Cerebellar nuclear complex (tissue), 1 donor: Measurements from ENCODE around the gene GLDN.

Source experiments
- DNase-seq, 2 experiments: peaks; one replicate each; lab custom pipeline; 2025; lab: John Stamatoyannopoulos, UW

Gene GLDN

GRCh38 chr15:51356983-51357382, 15.5 kb downstream of the GLDN start:
- DNase-seq = no peak

GRCh38 chr15:51359981-51360380, 18.5 kb downstream of the GLDN start:
- no peak for DNase-seq

- DNase-seq = no peak
These were observed 21.9 kb downstream of the GLDN start for GRCh38 chr15:51363383-51363782.

- no peak for DNase-seq
These were observed 24.0 kb downstream of the GLDN start for GRCh38 chr15:51365417-51365816.

GRCh38 chr15:51366071-51366470, 24.6 kb downstream of the GLDN start:
- no peak for DNase-seq

- DNase-seq = no peak
These were observed 25.5 kb downstream of the GLDN start for GRCh38 chr15:51366920-51367319.

- DNase-seq = no peak
These were observed 26.0 kb downstream of the GLDN start for GRCh38 chr15:51367322-51367976.

DNA sequence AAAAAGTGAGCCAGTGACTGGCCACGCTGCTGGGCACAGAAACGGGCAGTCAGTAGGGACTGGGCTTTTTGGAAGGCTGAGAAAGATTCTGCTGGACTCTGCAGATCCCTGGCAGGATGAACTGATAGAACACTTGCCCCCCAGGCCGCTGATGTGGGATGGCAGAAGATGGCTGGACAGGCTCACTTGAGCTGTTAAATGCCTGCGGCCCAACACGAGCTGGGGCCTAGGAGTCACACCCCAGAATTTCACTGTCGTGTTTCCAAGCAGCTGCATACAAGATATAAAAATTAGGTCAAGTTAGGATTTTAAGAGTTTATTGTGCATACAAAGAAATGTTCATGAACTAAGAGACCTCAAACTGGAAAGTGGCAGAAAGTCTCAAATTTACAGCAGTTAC, 26.9 kb downstream of the GLDN start:
- DNase-seq = no peak

- DNase-seq = no peak
These were observed 27.4 kb downstream of the GLDN start for GRCh38 chr15:51368751-51369450.

DNA sequence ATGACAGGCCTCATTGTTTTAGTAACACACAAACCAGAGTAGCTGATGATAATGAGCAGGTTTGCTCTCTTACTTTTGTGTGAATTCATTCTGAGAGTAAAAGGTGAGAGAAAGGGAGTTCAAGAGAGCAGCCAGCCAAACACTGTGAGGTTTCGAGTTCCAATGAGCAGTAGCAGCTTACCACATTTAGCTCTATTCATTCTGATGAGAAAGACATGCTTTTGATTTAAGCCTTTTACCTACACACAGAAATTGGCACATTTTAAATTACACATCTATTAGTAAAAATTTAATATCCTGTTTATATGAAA, 28.0 kb downstream of the GLDN start:
- DNase-seq = no peak

GRCh38 chr15:51371266-51371665, 29.8 kb downstream of the GLDN start:
- DNase-seq = no peak

DNA sequence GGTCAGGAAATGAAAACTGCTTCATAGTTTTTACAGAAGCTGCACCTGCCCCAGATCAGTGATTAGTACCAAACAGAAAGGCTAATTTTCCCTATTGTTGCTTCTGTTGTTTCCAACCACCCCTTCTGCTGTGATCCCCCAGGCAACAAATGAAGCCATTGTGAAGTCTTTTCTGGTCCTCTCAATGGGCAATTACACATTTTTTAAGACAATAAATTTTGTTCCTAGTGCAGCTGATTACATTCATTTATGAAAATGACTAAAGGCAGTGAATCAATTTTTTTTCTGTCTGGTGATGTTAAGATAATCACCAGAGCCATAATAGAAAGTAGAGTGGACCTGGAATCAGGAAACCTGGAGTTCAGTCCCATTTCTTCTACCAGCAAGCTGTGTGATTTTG, 32.7 kb downstream of the GLDN start:
- no peak for DNase-seq

- DNase-seq = no peak
These were observed 34.6 kb downstream of the GLDN start for GRCh38 chr15:51375966-51376640.

- DNase-seq = no peak
These were observed 35.8 kb downstream of the GLDN start for GRCh38 chr15:51377038-51377786.

GRCh38 chr15:51378406-51378805, 37.0 kb downstream of the GLDN start:
- no peak for DNase-seq

- no peak for DNase-seq
These were observed 37.9 kb downstream of the GLDN start for GRCh38 chr15:51379390-51379789.

- DNase-seq = peak in 1 of 2 experiments; percentile 17
These were observed 39.7 kb downstream of the GLDN start for GRCh38 chr15:51380999-51381806.

- no peak for DNase-seq
These were observed 41.3 kb downstream of the GLDN start for GRCh38 chr15:51382787-51383186.

DNA sequence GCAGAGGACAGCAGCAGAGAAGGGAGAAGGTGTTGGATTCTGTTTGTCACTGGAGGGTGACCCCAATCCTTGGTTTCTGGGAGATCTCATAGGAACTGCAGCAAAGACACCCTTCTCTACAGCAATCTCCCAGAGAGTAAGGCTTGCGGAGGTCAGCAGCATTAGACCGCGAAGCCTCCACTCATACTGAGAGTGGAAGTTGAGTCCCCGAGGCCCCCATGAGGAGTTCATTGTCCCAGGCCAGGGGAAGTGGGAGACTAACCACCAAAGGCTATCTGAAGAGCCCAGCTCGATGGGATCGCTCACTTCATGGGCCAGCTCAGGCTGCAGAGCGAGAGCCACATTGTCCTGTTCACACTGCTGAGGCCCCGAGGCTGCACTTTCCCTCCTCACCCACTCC, 44.6 kb downstream of the GLDN start:
- no peak for DNase-seq

- no peak for DNase-seq
These were observed 45.0 kb downstream of the GLDN start for GRCh38 chr15:51386486-51386885.

DNA sequence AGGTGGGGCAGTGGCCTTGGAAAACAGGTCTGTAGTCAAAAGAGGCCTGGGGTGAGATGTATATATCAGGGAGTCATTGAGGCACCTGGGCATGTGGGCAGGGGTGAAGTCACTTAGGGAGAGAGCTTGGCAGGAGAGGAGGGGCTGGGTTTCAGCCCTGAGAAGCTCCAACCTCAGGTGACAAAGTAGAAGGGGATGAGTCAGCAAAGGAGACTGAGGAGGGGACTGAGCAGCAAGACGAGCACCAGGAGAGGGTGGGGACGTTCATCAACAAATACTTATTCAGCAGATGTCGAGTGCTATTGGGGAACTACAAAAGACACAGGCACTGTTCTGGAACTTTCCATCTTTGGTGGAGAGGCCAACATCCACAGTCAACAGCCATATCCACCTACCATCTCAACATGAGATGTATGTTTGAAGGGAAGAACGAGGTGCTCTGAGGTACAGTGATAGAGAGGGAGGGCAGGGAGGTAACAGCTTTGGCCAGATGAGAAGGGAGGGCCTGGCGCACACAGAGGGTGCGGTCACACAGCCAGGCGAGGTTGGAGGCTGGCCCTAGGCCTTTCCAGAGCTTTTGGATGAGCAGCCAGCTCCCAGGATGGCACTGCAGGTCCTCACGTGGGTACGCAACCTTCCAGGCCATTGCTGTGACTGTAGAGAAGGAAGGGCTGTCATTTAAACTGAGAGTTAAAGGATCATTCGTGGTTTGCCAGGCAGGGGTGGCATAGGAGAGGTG, 45.7 kb downstream of the GLDN start:
- DNase-seq = no peak
